Raji (cell line): Measurements from ENCODE around the gene RILP.

ENCODE experiments used
- POLR2A ChIP-seq: IDR thresholded peaks from 2 replicates; pipeline ENCODE4 v1.6.1; 2011; ENCODE audit warnings: low read depth, low read length, control low read depth; ENCODE audit not compliant: insufficient read depth

Gene RILP

GRCh38 chr17:1601571-1601970, 48.1 kb downstream of the RILP start:
- TF ChIP-seq POLR2A, result no peak

GRCh38 chr17:1598399-1599095, 51.1 kb downstream of the RILP start:
- TF ChIP-seq POLR2A, result no peak

- no peak for TF ChIP-seq POLR2A
Observed at GRCh38 chr17:1597861-1598342, 51.8 kb downstream of the RILP start.
